ENCODE data around the gene PRRC2B.

GRCh38 chr9:131530920-131531832, 137.3 kb downstream of the PRRC2B start, which contains the start of gene UCK1:
- TF ChIP-seq CTCF (IDR thresholded peaks at IDR 0.05) (peak in 1 of 3 donors; percentile 14), POLR2A (IDR thresholded peaks at IDR 0.05) (peak; percentile 42)

All from ovary (tissue), 3 donors.